ENCODE data around the gene IGLL1.

IGLL1 gene

GRCh38 chr22:23565305-23565914 is 14.7 kb downstream of the IGLL1 start:
- Histone ChIP-seq H4K20me1 (ENCODE audit: insufficient read depth, low read length) (no peaks in the 10 kb centered on the region), H3K27ac (ENCODE audit: low read length) (no peak overlapping the region), H3K9me3 (replicated peaks; ENCODE audit: insufficient read depth, low read length) (no peaks in the 10 kb centered on the region), H2AFZ (ENCODE audit: low read length) (peak overlapping the region; percentile 70; the same call in 1 of the 2 replicates), H3K36me3 (replicated peaks; ENCODE audit: insufficient read depth, low read length) (no peaks in the 10 kb centered on the region), H3K4me1 (ENCODE audit: low read length) (no peaks in the 10 kb centered on the region), H3K4me2 (ENCODE audit: low read depth, low read length) (peak overlapping the region; percentile 64; the same call in 1 of the 2 replicates), H3K9me2 (replicated peaks; ENCODE audit: insufficient read depth, low read length) (no peaks in the 10 kb centered on the region), H3K27me3 (replicated peaks; ENCODE audit: insufficient read depth, low read length) (peaks cover 32% of the 10 kb centered on the region), H3K79me2 (ENCODE audit: low read length) (no peaks in the 10 kb centered on the region), H3F3A (ENCODE audit: insufficient read depth, low read length) (no peaks in the 10 kb centered on the region), H3K9ac (ENCODE audit: low read length) (no peak overlapping the region), H3K4me3 (ENCODE audit: low read length) (peak overlapping the region; percentile 47)
- DNase-seq, result no peak
- TF ChIP-seq EZH2phosphoT487 (IDR thresholded peaks at IDR 0.05; ENCODE audit: low read length) (no peak), EZH2 (optimal IDR thresholded peaks at IDR 0.05; ENCODE audit: low read depth, low read length) (no peak), CTCF (IDR thresholded peaks at IDR 0.05; ENCODE audit: low read length) (no peak)

- Histone ChIP-seq H3K4me1 (ENCODE audit: low read length) (no peaks in the 10 kb centered on the region), H3K4me2 (ENCODE audit: low read depth, low read length) (no peak overlapping the region), H3K36me3 (replicated peaks; ENCODE audit: insufficient read depth, low read length) (no peaks in the 10 kb centered on the region), H3K27me3 (replicated peaks; ENCODE audit: insufficient read depth, low read length) (peaks cover 30% of the 10 kb centered on the region), H3K9me3 (replicated peaks; ENCODE audit: insufficient read depth, low read length) (no peaks in the 10 kb centered on the region), H3F3A (ENCODE audit: insufficient read depth, low read length) (no peaks in the 10 kb centered on the region), H4K20me1 (ENCODE audit: insufficient read depth, low read length) (no peaks in the 10 kb centered on the region), H2AFZ (ENCODE audit: low read length) (no peak overlapping the region), H3K9me2 (replicated peaks; ENCODE audit: insufficient read depth, low read length) (no peaks in the 10 kb centered on the region), H3K4me3 (ENCODE audit: low read length) (no peak overlapping the region), H3K79me2 (ENCODE audit: low read length) (no peaks in the 10 kb centered on the region), H3K9ac (ENCODE audit: low read length) (no peak overlapping the region), H3K27ac (ENCODE audit: low read length) (no peak overlapping the region)
- TF ChIP-seq CTCF (IDR thresholded peaks at IDR 0.05; ENCODE audit: low read length) (no peak), EZH2phosphoT487 (IDR thresholded peaks at IDR 0.05; ENCODE audit: low read length) (no peak), EZH2 (optimal IDR thresholded peaks at IDR 0.05; ENCODE audit: low read depth, low read length) (no peak)
- no peak for DNase-seq
Observed at GRCh38 chr22:23564276-23564675, 15.8 kb downstream of the IGLL1 start.

GRCh38 chr22:23563111-23563510 is 17.0 kb downstream of the IGLL1 start:
- Histone ChIP-seq H2AFZ (ENCODE audit: low read length) (no peak overlapping the region), H4K20me1 (ENCODE audit: insufficient read depth, low read length) (no peaks in the 10 kb centered on the region), H3K4me2 (ENCODE audit: low read depth, low read length) (no peak overlapping the region), H3K27ac (ENCODE audit: low read length) (no peak overlapping the region), H3K79me2 (ENCODE audit: low read length) (no peaks in the 10 kb centered on the region), H3K9me2 (replicated peaks; ENCODE audit: insufficient read depth, low read length) (no peaks in the 10 kb centered on the region), H3K4me1 (ENCODE audit: low read length) (no peaks in the 10 kb centered on the region), H3K9ac (ENCODE audit: low read length) (no peak overlapping the region), H3K27me3 (replicated peaks; ENCODE audit: insufficient read depth, low read length) (peaks cover 26% of the 10 kb centered on the region), H3F3A (ENCODE audit: insufficient read depth, low read length) (no peaks in the 10 kb centered on the region), H3K4me3 (ENCODE audit: low read length) (no peak overlapping the region), H3K36me3 (replicated peaks; ENCODE audit: insufficient read depth, low read length) (no peaks in the 10 kb centered on the region), H3K9me3 (replicated peaks; ENCODE audit: insufficient read depth, low read length) (no peaks in the 10 kb centered on the region)
- TF ChIP-seq EZH2phosphoT487 (IDR thresholded peaks at IDR 0.05; ENCODE audit: low read length) (no peak), EZH2 (optimal IDR thresholded peaks at IDR 0.05; ENCODE audit: low read depth, low read length) (no peak), CTCF (IDR thresholded peaks at IDR 0.05; ENCODE audit: low read length) (no peak)
- DNase-seq, result no peak
